Renal pelvis (tissue), 4 donors: ENCODE results near the gene PSMB8. TPM values are rescaled to one million over a fixed set of nuclear protein-coding genes. Genes with fewer than 3 reads are reported as not detected.
A peak's percentile ranks its signal among the peaks of the same experiment; 100 is the strongest.

Experiments
- DNase-seq: peaks from one replicate; pipeline ENCODE4 v3.0.0-alpha.2; 2013
- polyA plus RNA-seq, 3 donors: library from polyadenylated mRNA; unstranded; fragments of 120-200 nt; gene quantifications; one replicate each; pipeline ENCODE4 v1.2.1, GENCODE V29; 2013; ENCODE audit not compliant: insufficient read length in 3 of 3

The PSMB8 gene
- polyA plus RNA-seq, 3 donors = 21.2 to 22.0 (median 21.4) TPM

- DNase-seq = no peak
Measured at GRCh38 chr6:32865724-32866443, 22.0 kb upstream of the PSMB8 start.

- no peak for DNase-seq
Measured at GRCh38 chr6:32862725-32863124, 18.9 kb upstream of the PSMB8 start.

- DNase-seq = no peak
Measured at GRCh38 chr6:32860674-32861073, 16.8 kb upstream of the PSMB8 start.

- no peak for DNase-seq
Measured at GRCh38 chr6:32858194-32858593, 14.3 kb upstream of the PSMB8 start.

- no peak for DNase-seq
Measured at GRCh38 chr6:32857156-32857891, 13.5 kb upstream of the PSMB8 start.

GRCh38 chr6:32855467-32856174, 11.8 kb upstream of the PSMB8 start:
- no peak for DNase-seq

GRCh38 chr6:32854376-32855178, 10.7 kb upstream of the PSMB8 start:
- DNase-seq = no peak

- peak; percentile 90 for DNase-seq
Measured at GRCh38 chr6:32853541-32854375, 9.9 kb upstream of the PSMB8 start, which contains the start of the genes PSMB9 and TAP1. TSS of gene PSMB9 (plus strand) at chr6:32854192. CDS start at chr6:32854230, 38 bp downstream. TSS of gene TAP1 (minus strand) at chr6:32853704. CDS start at chr6:32853636, 68 bp downstream.

- DNase-seq = no peak
Measured at GRCh38 chr6:32852844-32853540, 9.1 kb upstream of the PSMB8 start.

- no peak for DNase-seq
Measured at GRCh38 chr6:32852018-32852843, 8.4 kb upstream of the PSMB8 start.

- no peak for DNase-seq
Measured at GRCh38 chr6:32851025-32851424, 7.2 kb upstream of the PSMB8 start.

GRCh38 chr6:32849126-32849525, 5.3 kb upstream of the PSMB8 start:
- DNase-seq = no peak

GRCh38 chr6:32847795-32848194, 3.9 kb upstream of the PSMB8 start:
- no peak for DNase-seq

GRCh38 chr6:32847004-32847403, 3.2 kb upstream of the PSMB8 start:
- no peak for DNase-seq

GRCh38 chr6:32845384-32845884, 1.6 kb upstream of the PSMB8 start:
- DNase-seq = no peak

- no peak for DNase-seq
Measured at GRCh38 chr6:32844839-32845383, 1.1 kb upstream of the PSMB8 start.

- no peak for DNase-seq
Measured at GRCh38 chr6:32843331-32843978, 392 bp downstream of the PSMB8 start.

- DNase-seq = no peak
Measured at GRCh38 chr6:32842690-32843089, 1.2 kb downstream of the PSMB8 start.
